VCaP (cell line): ENCODE results near the gene ORC3.
"Not testable (repeated sequence)": the region's sequence is repeated elsewhere in the genome, so short reads cannot be mapped to it uniquely, and the experiment has no call there.

Experiments
- H3K27ac ChIP-seq: fragments of 450-650 bp; 2 replicates; pipeline ENCODE4 v1.5.1; 2017
- TF ChIP-seq, protein P1 (sequence below): fragments of 450-650 bp; conservative IDR thresholded peaks from 2 replicates; pipeline ENCODE4 v1.5.1; 2017; ENCODE audit warnings: mild to moderate bottlenecking, moderate library complexity

The ORC3 gene

DNA sequence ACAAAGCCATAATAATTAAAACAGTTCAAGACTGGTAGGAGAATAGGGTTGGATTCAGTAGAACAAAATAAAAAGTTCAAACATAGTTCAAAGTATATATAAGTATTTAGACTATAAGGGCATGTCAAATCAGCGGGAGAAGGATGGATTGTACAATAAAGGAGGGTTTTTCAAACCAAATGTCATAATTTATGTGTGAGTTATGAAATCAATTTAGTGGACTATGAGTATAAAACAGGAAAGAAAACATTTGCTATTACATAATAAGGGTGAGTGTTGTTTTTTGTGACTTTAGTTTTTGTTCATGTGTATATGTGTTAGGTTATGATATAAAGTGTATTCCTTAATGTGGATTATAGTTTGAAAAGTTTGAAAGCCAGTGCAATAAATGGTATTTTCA, 10.6 kb downstream of the ORC3 start:
- H3K27ac ChIP-seq: no peak overlapping the region
- TF ChIP-seq, protein P1, sequence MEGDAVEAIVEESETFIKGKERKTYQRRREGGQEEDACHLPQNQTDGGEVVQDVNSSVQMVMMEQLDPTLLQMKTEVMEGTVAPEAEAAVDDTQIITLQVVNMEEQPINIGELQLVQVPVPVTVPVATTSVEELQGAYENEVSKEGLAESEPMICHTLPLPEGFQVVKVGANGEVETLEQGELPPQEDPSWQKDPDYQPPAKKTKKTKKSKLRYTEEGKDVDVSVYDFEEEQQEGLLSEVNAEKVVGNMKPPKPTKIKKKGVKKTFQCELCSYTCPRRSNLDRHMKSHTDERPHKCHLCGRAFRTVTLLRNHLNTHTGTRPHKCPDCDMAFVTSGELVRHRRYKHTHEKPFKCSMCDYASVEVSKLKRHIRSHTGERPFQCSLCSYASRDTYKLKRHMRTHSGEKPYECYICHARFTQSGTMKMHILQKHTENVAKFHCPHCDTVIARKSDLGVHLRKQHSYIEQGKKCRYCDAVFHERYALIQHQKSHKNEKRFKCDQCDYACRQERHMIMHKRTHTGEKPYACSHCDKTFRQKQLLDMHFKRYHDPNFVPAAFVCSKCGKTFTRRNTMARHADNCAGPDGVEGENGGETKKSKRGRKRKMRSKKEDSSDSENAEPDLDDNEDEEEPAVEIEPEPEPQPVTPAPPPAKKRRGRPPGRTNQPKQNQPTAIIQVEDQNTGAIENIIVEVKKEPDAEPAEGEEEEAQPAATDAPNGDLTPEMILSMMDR: no peak

DNA sequence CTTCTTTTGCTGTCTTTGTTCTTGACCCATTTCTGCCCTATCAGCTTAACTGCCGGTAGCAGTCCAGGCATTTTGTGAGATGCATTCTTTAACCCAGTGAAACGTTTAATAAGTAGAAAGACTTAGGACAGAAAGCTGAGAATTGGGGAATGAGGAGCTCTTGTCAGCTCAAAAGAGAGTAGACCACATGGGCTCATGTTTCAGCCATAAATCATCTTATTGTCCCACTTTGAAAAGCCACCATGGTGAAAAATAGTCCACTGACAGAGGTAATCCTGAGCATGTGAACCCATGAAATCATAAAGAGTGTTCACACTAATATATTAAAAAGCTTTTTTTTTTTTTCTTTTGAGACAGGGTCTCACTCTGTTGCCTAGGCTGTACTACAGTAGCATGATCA, 16.3 kb downstream of the ORC3 start:
- TF ChIP-seq, protein P1: no peak
- no peak overlapping the region for H3K27ac ChIP-seq

DNA sequence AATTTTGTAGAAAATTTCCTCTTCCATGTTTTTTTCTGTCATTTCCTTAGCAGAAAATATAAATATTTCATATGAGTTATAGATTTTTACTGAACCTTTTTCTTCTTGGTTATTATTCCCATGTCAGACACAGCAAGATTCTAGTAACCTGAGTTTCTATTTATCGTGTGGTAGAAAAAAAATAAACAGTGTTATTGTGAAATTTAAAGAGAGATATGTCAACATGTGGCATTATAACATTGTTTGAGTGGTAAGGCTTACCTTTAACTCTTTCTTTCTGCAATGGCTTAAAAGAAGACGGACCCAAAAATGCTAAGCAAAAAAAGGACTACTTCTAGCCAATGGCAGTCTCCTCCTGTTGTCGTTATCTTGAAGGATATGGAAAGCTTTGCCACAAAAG, 18.9 kb downstream of the ORC3 start:
- TF ChIP-seq, protein P1: no peak
- no peak overlapping the region for H3K27ac ChIP-seq

DNA sequence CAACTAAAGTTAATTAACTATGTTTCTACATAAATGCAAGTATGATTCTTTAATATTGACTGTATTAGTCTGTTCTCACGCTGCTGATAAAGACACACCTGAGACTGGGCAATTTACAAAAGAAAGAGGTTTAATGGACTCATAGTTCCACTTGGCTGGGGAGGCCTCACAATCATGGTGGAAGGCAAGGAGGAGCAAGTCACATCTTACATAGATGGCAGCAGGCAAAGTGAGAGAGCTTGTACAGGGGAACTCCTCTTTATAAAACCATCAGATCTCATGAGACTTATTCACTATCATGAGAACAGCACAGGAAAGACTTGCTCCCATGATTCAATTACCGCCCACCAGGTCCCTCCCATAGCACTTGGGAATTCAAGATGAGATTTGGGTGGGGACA, 23.1 kb downstream of the ORC3 start:
- not testable (repeated sequence) for H3K27ac ChIP-seq

DNA sequence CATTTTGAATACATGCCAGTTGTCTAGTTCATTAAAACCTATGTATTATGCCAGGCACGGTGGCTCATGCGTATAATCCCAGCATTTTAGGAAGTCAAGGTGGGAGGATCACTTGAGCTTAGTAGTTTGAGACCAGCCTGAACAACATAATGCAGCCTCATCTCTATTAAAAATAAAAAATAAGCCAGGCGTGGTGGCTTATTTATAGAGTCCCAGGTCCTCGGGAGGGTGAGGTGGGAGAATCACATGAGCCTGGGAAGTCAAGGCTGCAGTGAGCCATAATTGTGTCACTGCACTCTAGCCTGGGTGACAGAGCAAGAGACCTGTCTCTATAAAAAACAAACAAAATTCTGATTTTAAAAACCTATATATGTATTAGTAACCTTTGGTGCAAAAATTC, 27.5 kb downstream of the ORC3 start:
- TF ChIP-seq, protein P1: no peak
- H3K27ac ChIP-seq: no peak overlapping the region

DNA sequence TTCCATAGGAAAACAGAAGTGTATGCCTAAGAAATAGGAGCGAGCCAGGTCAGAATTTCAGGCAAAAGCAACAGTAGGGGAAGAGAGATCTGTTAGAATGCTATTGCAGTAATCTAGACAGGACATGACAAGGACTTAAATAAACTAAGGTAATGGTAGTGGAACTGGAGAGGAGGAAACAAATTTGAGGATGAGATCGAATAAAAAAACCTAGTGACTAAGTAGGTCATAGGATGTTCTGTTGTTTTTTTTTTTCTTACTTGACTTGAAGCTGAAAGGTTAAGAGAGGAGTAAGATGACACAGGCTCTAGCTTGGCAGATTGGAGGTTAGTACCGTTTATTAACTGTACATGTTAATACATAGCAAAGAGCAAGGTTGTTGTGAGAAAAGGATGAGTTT, 28.6 kb downstream of the ORC3 start:
- H3K27ac ChIP-seq: no peak overlapping the region

DNA sequence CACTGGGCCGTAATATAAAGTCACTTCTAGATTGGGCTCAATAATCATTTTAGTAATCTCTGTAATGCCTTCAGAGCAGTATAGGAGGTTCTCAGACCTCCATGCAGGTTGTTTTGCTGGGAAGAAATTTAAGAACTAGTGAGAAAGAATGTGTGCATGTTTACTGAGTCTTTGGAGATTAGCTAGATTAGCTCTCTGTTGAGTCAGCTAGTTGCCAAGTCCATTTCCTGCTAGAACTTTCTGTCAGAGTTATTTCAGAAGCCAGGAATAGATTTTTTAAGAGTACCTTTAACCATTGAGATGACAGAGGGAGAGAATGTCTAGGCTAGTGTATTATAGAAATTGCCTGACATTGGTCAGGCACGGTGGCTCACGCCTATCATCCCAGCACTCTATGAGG, 33.3 kb downstream of the ORC3 start:
- TF ChIP-seq, protein P1: no peak
- 0 out of 2 replicates have a peak overlapping the region, but pooled peaks have one; percentile 11 for H3K27ac ChIP-seq

More for the DNA sequence above, 28.6 kb downstream of the ORC3 start:
- TF ChIP-seq, protein P1: no peak

DNA sequence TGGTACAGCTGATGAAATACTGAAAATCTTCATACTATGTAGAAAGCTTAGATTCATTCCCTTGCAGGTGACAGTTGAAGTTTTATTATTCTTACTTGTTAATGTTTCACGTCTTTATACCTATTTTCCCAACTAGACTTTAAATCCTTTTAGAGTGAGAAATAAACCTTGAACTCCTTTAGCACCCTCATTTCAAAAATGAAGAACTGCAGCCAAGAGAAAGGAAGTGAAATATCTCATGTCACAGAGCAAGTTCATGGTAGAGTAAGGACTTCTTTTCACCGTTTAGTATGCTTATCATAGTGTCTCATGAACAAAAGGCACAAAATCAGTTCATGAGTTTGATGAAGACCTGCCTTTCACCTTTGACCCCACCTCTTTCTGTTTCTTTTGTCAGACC, 38.5 kb downstream of the ORC3 start:
- no peak overlapping the region for H3K27ac ChIP-seq
- TF ChIP-seq, protein P1: no peak
